NCI-H748 (cell line): ENCODE measurements around the gene MPEG1.

Experiments used
- DNase-seq: peaks from one replicate; lab custom pipeline; 2025; ENCODE audit not compliant: unreplicated experiment; lab: John Stamatoyannopoulos, UW

Gene MPEG1

DNA sequence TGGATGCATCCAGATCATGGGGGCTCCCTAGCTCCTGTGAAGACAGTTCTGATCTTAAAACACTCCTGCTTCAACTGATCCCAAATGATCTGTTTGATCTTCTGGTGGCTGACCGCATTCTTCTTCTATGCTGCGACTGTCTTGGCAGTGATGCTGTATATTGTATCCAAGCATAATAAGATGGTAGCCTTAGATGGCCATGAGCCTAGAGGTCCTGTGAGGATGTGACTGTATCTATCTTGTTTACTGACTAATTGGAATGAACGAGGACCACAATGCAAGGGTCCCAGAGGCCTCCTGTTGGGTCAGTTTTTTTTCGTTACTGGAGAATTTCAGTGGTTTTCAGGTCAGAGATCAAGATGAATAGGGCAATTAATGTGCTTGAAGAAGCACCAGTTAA is 7.1 kb upstream of the MPEG1 start:
- no peak for DNase-seq

DNA sequence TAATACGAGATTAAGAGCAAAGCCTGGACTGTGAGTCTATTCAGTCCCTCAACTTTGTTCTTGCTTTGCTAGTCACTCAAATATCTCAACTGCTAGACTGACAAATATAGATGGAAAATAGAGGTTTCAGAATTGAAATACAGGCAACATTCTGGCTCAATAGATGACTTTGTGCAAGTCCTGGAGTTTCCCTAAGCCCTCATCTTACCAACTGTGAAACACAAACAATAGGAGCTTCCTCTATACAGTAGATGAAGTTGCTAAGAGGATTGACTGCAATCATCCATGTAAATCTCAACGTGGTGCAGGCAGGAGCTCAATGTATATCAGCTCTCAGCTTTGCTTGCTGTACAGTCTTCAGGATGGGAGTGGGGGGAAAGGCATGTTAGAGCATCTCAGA is 6.2 kb upstream of the MPEG1 start:
- no peak for DNase-seq

- DNase-seq = no peak
Observed at GRCh38 chr11:59218319-59218718, 5.6 kb upstream of the MPEG1 start.

DNA sequence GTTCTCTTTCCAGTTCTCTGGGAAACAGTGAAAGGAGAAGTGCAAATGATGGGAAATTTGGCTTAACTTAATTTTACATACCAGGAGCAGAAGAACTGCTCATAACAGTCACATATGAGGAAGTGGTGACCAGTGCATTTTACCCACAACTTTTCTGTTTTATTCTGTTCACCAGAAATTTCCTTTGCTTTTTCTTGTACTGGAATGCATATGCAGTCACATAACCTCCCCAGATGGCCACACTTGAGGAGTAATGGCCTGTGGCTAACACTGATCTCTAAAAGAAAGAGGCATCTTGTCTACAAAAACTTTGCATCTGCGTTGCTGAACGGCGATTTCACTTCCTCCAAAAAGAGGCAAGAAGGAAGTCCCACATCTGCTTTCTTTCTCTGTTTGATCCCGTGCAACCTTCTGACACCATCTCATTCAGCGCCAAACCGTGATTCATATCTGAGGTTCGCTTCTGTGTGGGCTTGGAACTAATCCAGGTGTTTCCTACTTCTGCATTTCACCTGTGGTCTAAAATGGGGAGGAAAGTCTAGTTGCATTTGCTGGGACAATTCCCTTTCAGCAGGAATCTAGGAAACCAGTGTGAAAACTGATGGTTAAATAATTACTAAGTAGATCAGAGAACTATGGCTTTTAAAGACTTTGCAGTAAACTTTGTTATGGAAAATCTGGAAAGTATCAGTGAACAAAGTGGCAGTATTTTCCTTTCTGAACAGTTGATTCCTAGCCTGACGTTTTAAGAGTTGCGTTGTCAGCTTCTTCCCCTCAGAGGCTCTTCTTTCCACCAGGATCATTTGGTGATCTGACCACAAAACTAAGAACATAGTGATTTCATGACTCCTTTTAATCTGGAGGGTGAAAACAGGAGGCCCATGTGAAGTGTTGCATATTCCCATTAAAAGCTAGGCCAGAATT is 4.2 kb upstream of the MPEG1 start:
- DNase-seq = no peak

GRCh38 chr11:59214141-59214893 is 1.6 kb upstream of the MPEG1 start:
- no peak for DNase-seq

DNA sequence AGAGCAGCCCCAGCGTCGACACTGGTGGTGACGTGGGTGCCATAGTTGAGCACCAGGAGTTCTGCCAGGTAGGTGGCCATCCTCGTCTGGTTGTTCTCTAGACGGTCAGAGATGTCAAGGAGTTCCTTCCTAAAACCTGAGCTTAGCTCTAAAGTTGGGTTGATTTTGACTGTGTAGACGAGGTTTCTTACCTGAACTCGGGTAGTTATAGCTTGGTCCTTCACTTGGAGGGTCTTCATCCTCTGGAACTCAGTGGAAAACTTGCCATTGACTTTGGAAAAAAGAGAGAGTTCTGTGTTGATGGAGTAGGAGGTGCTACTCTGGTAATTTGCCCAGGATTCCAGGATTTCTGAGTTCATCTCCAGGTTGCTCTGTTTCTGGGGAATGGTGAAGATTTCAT is 505 bp downstream of the MPEG1 start:
- no peak for DNase-seq

DNA sequence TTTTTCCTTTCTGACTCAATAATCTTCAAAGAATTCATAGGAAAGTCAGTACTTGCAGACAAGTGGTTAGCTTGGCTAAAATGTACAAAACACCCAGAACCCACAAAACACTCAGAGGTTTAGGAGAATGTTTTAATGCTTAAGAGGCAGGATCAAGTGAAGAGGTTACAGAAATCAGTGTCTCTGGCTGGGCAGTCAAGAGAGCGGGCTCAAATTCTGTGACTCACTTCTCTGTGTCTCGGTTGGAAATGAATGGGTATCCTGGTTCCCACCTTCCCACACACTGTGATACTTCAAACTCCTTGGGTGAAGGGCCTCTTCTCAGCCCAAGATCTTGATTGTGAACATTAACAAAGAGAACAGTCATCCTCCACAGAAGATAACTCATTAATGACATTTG is 3.8 kb downstream of the MPEG1 start:
- no peak for DNase-seq

- peak; percentile 51 for DNase-seq
Observed at GRCh38 chr11:59207988-59208451, 4.7 kb downstream of the MPEG1 start.

- DNase-seq = peak; percentile 55
Observed at GRCh38 chr11:59206635-59207034, 6.1 kb downstream of the MPEG1 start.

- no peak for DNase-seq
Observed at GRCh38 chr11:59205648-59206047, 7.1 kb downstream of the MPEG1 start.

DNA sequence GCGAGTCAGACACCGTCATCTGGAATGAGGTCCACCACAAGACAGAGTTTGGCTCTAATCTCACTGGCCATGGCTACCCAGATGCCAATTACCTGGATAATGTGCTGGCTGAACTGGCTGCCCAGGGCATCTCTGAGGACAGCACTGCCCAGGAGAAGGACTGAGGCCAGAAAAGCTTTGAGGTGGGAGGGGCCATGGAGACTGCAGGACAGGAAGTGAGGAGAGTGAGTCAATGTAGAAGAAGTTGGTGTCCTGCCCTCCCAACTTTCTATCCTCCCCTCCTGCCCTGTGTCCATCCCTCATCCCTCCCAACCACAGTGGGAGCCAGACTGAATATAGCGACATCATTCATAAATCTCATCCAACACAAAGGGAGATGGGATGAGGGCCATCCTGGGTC is 8.0 kb downstream of the MPEG1 start:
- DNase-seq = no peak

- DNase-seq = no peak
Observed at GRCh38 chr11:59201353-59201752, 11.4 kb downstream of the MPEG1 start.

- no peak for DNase-seq
Observed at GRCh38 chr11:59200423-59200746, 12.3 kb downstream of the MPEG1 start.

DNA sequence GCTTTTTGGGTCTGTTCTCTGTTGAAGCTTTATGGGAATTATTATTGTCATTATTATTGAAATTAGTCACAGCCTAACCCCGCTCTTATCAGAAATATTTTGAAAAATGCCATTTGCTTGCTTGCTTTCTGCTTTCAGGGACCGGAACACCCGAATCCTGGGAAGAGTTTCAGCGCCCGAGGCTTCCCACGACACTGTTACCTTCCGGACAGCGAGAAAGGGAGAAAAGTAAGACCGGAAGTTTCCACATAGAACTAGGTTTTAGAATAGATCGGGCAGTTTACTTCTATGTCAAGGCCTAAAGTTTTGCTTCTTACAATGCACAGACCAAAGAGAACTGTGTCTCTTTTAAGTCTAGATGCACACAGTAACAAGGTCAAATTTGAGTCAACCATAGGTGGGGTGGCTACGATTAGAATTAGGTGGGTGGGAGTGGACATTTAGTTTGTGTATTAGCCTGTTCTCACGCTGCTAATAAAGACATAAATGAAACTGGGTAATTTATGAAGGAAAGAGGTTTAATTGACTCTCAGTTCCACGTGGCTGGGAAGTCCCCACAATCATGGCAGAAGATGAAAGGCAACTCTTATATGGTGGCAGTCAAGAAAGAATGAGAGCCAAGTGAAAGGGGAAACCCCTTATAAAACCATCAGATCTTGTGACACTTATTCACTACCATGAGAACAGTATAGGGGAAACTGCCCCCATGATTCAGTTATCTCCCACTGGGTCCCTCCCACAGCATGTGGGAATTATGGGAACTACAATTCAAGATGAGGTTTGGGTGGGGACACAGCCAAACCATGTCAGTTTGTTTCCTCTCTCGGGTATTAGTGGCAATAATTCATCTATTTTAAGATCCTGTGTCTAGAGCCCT is 12.9 kb downstream of the MPEG1 start:
- DNase-seq = no peak

DNA sequence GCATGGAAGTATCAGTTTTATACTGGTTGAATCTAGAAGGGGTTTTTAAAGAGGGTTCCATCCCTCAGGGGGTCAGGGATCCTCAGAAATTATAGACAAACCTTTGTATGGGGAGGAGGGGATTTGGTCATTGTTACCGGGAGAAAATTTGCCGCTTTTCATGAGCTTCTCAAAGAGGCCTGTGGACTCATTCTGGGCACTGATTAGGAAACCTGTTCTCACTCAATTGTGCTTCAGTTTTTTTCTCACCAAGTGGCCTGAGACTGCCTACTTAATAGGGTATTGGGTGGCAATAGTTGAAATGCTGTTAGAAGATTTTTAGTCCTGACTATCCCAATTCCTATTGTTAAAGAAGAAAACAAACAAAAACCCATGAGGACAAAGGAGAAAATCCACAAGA is 14.0 kb downstream of the MPEG1 start:
- DNase-seq = no peak

DNA sequence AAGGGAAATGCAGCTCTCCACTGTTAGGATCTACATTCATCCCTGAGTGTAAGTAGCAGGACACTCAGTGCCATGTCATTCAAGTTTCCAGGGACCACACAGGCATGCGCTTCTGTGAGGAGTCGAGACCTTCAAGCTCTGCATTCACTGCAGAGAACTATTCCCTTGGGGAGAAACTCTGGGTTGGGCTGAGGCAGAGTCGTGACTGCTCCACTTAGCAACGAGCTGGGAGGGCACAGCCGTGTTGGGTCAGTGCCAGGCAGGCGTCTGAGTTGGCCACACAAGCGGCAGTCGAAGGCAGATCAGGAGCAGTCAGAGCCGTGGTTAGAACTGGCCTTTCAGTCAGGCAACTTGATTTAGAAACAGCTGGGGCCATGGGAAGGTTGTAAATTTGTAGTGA is 14.7 kb downstream of the MPEG1 start:
- peak; percentile 33 for DNase-seq

- no peak for DNase-seq
Observed at GRCh38 chr11:59196777-59197176, 15.9 kb downstream of the MPEG1 start.

GRCh38 chr11:59195586-59195985 is 17.1 kb downstream of the MPEG1 start:
- peak; percentile 55 for DNase-seq

GRCh38 chr11:59193587-59194130 is 19.1 kb downstream of the MPEG1 start:
- no peak for DNase-seq

DNA sequence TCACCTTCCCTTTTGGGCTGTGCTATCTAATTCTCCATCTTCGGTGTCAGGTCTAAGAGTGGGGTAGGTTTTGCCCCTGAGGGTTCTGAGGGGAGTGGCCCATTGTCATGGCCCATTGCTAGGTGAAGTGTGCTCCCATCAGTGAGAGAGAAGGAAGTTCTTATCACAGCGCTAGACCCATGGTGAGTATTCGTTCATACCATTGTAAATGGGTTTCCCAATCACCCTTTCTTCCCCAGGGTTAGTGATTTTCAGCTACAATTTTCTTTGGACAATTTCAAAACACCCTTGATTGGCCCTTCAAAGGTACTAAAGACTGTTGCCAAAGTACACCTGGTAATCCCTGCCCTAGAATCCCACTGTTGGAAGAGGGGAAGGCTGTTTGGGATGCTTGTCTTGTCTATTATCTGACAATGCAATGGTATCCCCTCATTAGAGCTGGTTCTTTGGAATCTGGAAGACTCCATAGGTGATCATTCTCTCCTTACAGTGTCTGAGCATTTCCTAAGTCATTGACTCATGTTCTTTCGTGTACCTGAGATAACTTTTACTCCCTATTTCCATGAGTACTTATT is 20.2 kb downstream of the MPEG1 start:
- no peak for DNase-seq

GRCh38 chr11:59191890-59192289 is 20.8 kb downstream of the MPEG1 start:
- DNase-seq = no peak
